Measurements from ENCODE around the gene ABL1.

ABL1 gene

GRCh38 chr9:130834371-130835336, at the start of gene ABL1:
ABL1 (plus strand) TSS chr9:130835254; CDS start chr9:130835447, 193 bp downstream.
- TF ChIP-seq CTCF (IDR thresholded peaks at IDR 0.05; ENCODE audit: insufficient read depth, low read length, poor library complexity, severe bottlenecking) (no peak), EZH2phosphoT487 (conservative IDR thresholded peaks at IDR 0.05; ENCODE audit: low read length) (no peak)
- Histone ChIP-seq H3K36me3 (ENCODE audit: low read length) (no peaks in the 10 kb centered on the region), H3K9ac (ENCODE audit: low read length) (0 out of 2 replicates have a peak within 1 kb of the TSS, but pooled peaks have one; percentile 5), H3F3A (ENCODE audit: insufficient read depth) (no peaks in the 10 kb centered on the region), H3K4me2 (ENCODE audit: low read depth, low read length, poor library complexity, severe bottlenecking) (peak within 1 kb of the TSS; percentile 36), H3K4me3 (ENCODE audit: insufficient read depth, low read length, poor library complexity, severe bottlenecking) (no peak within 1 kb of the TSS), H2AFZ (ENCODE audit: low read depth, low read length, severe bottlenecking) (no peak within 1 kb of the TSS), H3K27me3 (ENCODE audit: low read length) (no peaks in the 10 kb centered on the region), H4K20me1 (ENCODE audit: low read depth, low read length) (no peaks in the 10 kb centered on the region; the same call in none of the 2 replicates), H3K79me2 (ENCODE audit: insufficient read depth, low read length) (no peaks in the 10 kb centered on the region), H3K9me2 (replicated peaks; ENCODE audit: insufficient read depth, low read length) (no peaks in the 10 kb centered on the region), H3K27ac (ENCODE audit: low read depth, low read length) (no peak within 1 kb of the TSS), H3K9me3 (ENCODE audit: insufficient read depth, low read length) (no peaks in the 10 kb centered on the region)

- Histone ChIP-seq H4K20me1 (ENCODE audit: low read depth, low read length) (no peaks in the 10 kb centered on the region), H3K9me2 (replicated peaks; ENCODE audit: insufficient read depth, low read length) (no peaks in the 10 kb centered on the region), H3K79me2 (ENCODE audit: insufficient read depth, low read length) (no peaks in the 10 kb centered on the region; the same call in 1 of the 2 replicates), H3K27me3 (ENCODE audit: low read length) (no peaks in the 10 kb centered on the region), H3K9ac (ENCODE audit: low read length) (no peak overlapping the region), H3K36me3 (ENCODE audit: low read length) (no peaks in the 10 kb centered on the region), H2AFZ (ENCODE audit: low read depth, low read length, severe bottlenecking) (no peak overlapping the region), H3K27ac (ENCODE audit: low read depth, low read length) (no peak overlapping the region), H3K4me2 (ENCODE audit: low read depth, low read length, poor library complexity, severe bottlenecking) (no peak overlapping the region), H3K4me3 (ENCODE audit: insufficient read depth, low read length, poor library complexity, severe bottlenecking) (no peak overlapping the region), H3K9me3 (ENCODE audit: insufficient read depth, low read length) (no peaks in the 10 kb centered on the region), H3F3A (ENCODE audit: insufficient read depth) (no peaks in the 10 kb centered on the region)
- TF ChIP-seq CTCF (IDR thresholded peaks at IDR 0.05; ENCODE audit: insufficient read depth, low read length, poor library complexity, severe bottlenecking) (no peak), EZH2phosphoT487 (conservative IDR thresholded peaks at IDR 0.05; ENCODE audit: low read length) (no peak)
Measured at GRCh38 chr9:130785940-130786508, 49.0 kb upstream of the ABL1 start.

DNA sequence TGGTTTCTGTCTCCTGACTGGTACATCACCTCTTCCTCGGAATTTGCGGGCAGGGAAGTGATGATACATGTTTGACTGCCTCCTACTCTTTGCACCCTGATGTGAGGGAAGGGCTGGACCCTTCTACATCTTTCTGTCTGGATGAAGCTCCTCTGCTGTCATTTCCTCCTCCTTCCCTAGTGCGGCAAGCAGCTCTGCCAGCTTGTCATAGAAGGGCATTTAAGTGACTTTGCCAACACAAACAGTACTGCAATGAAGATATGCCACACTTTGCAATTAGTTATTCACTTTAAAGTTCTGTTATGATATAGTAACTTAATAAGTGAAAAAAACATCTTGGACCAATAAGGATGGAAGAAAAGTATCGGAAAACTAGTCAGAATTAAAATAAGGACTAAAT, 48.5 kb upstream of the ABL1 start:
- no peak overlapping the region for H3K27ac ChIP-seq (ENCODE audit: low read depth, low read length)
- H3K9me3 ChIP-seq (ENCODE audit: insufficient read depth, low read length): no peaks in the 10 kb centered on the region
- no peaks in the 10 kb centered on the region for H3K36me3 ChIP-seq (ENCODE audit: low read length)
- H3K4me3 ChIP-seq (ENCODE audit: insufficient read depth, low read length, poor library complexity, severe bottlenecking): no peak overlapping the region
- TF ChIP-seq EZH2phosphoT487 (conservative IDR thresholded peaks at IDR 0.05; ENCODE audit: low read length): no peak
- no peak for TF ChIP-seq CTCF (IDR thresholded peaks at IDR 0.05; ENCODE audit: insufficient read depth, low read length, poor library complexity, severe bottlenecking)
- no peak overlapping the region for H2AFZ ChIP-seq (ENCODE audit: low read depth, low read length, severe bottlenecking)
- H3K27me3 ChIP-seq (ENCODE audit: low read length): no peaks in the 10 kb centered on the region
- no peaks in the 10 kb centered on the region; the same call in 1 of the 2 replicates for H3K79me2 ChIP-seq (ENCODE audit: insufficient read depth, low read length)
- H3K9me2 ChIP-seq (replicated peaks; ENCODE audit: insufficient read depth, low read length): no peaks in the 10 kb centered on the region
- no peaks in the 10 kb centered on the region for H3F3A ChIP-seq (ENCODE audit: insufficient read depth)
- no peaks in the 10 kb centered on the region for H4K20me1 ChIP-seq (ENCODE audit: low read depth, low read length)
- no peak overlapping the region for H3K9ac ChIP-seq (ENCODE audit: low read length)
- no peak overlapping the region for H3K4me2 ChIP-seq (ENCODE audit: low read depth, low read length, poor library complexity, severe bottlenecking)

Data from SU-DHL-6 (cell line).